ENCODE results near the gene IL36G.
"Not testable (repeated sequence)": the region's sequence is repeated elsewhere in the genome, so short reads cannot be mapped to it uniquely, and the experiment has no call there.

Gene IL36G

GRCh38 chr2:112977559-112978056, at the start of gene IL36G:
IL36G (plus strand) TSS chr2:112978006; CDS start chr2:112978639, 633 bp downstream.
- Mint-ChIP-seq H3K4me3 (no peak within 1 kb of the TSS), H3K36me3 (ENCODE audit: low read depth) (no peaks in the 10 kb centered on the region), H3K9me3 (no peaks in the 10 kb centered on the region), H3K4me1 (ENCODE audit: low read depth) (peaks cover 20% of the 10 kb centered on the region), H3K27me3 (no peaks in the 10 kb centered on the region), H3K27ac (no peak within 1 kb of the TSS)
- no peak for DNase-seq

DNA sequence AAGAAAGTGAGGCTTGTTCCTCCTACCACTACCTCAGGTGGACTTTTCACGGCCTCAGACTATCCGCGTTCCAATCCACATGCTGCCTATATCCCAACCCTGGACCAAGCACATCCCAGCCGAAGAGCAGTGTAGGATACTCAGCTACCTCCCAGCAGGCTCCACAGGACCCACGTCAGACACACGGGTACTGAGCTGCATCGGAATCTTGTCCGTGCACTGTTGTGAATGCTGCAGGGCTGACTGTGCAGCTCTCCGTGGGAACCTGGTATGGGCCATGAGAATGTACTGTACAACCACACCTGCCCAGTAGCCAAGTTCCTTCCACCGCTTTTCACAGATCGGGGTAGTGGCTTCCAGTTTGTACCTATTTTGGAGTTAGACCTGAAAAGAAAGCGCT, 44.5 kb upstream of the IL36G start:
- H3K9me3 Mint-ChIP-seq = no peaks in the 10 kb centered on the region
- H3K4me3 Mint-ChIP-seq = no peak overlapping the region
- DNase-seq = no peak
- no peak overlapping the region for H3K27ac Mint-ChIP-seq
- H3K36me3 Mint-ChIP-seq (ENCODE audit: low read depth) = no peaks in the 10 kb centered on the region
- no peaks in the 10 kb centered on the region for H3K27me3 Mint-ChIP-seq
- no peaks in the 10 kb centered on the region for H3K4me1 Mint-ChIP-seq (ENCODE audit: low read depth)

- H3K36me3 Mint-ChIP-seq (ENCODE audit: low read depth); DNase-seq; H3K4me3 Mint-ChIP-seq; H3K27ac Mint-ChIP-seq; H3K4me1 Mint-ChIP-seq (ENCODE audit: low read depth); H3K9me3 Mint-ChIP-seq; H3K27me3 Mint-ChIP-seq: not testable (repeated sequence)
Observed at GRCh38 chr2:112934117-112934516, 43.7 kb upstream of the IL36G start.

- no peaks in the 10 kb centered on the region for H3K27me3 Mint-ChIP-seq
- no peaks in the 10 kb centered on the region for H3K9me3 Mint-ChIP-seq
- no peak overlapping the region for H3K4me3 Mint-ChIP-seq
- no peaks in the 10 kb centered on the region for H3K36me3 Mint-ChIP-seq (ENCODE audit: low read depth)
- no peak for DNase-seq
- no peaks in the 10 kb centered on the region for H3K4me1 Mint-ChIP-seq (ENCODE audit: low read depth)
- no peak overlapping the region for H3K27ac Mint-ChIP-seq
Observed at GRCh38 chr2:112936927-112937232, 40.9 kb upstream of the IL36G start.

DNA sequence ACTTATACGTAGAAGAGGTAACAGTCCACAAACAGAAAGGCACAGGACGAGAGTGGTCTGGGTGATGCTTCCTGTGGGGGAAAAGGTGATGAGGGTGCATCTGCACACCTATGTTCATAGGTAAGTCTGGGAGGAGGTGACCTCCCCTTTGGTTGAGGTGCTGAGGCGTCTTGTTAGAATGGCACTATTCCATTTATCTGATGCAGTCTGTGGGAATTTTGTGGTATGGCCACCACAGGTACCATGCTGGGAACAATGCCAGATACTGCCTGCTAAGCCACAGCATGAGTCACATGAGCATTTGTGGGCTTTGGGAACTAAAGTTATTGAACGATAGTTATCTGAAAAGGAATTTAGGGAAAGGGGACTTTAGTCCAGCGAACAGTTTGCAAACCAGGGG, 38.9 kb upstream of the IL36G start:
- H3K27ac Mint-ChIP-seq = no peak overlapping the region
- H3K9me3 Mint-ChIP-seq = no peaks in the 10 kb centered on the region
- no peak overlapping the region for H3K4me3 Mint-ChIP-seq
- DNase-seq = no peak
- no peaks in the 10 kb centered on the region for H3K4me1 Mint-ChIP-seq (ENCODE audit: low read depth)
- H3K27me3 Mint-ChIP-seq = no peaks in the 10 kb centered on the region
- H3K36me3 Mint-ChIP-seq (ENCODE audit: low read depth) = no peaks in the 10 kb centered on the region

DNA sequence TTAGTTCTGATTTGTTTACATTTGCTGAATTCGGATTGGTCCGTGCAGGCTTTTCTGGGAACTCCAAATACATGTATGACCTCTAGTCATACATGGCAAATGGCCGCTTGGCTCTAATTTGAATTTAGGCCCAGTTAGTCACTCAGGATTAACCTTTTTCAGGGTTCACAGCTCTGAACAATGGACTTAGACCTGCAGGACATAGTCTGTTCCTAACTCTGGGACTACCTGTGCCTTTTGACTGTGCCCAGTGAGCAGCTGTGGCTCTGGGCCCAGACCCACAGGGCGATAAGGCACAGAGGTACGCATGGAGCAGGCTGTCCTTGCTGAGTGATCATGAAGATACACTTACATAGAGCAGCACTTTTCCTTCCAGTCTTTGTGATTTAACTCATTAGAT, 38.4 kb upstream of the IL36G start:
- Mint-ChIP-seq H3K4me1 (ENCODE audit: low read depth) (no peaks in the 10 kb centered on the region), H3K9me3 (no peaks in the 10 kb centered on the region), H3K36me3 (ENCODE audit: low read depth) (no peaks in the 10 kb centered on the region), H3K27me3 (no peaks in the 10 kb centered on the region), H3K27ac (no peak overlapping the region), H3K4me3 (no peak overlapping the region)
- DNase-seq = no peak

DNA sequence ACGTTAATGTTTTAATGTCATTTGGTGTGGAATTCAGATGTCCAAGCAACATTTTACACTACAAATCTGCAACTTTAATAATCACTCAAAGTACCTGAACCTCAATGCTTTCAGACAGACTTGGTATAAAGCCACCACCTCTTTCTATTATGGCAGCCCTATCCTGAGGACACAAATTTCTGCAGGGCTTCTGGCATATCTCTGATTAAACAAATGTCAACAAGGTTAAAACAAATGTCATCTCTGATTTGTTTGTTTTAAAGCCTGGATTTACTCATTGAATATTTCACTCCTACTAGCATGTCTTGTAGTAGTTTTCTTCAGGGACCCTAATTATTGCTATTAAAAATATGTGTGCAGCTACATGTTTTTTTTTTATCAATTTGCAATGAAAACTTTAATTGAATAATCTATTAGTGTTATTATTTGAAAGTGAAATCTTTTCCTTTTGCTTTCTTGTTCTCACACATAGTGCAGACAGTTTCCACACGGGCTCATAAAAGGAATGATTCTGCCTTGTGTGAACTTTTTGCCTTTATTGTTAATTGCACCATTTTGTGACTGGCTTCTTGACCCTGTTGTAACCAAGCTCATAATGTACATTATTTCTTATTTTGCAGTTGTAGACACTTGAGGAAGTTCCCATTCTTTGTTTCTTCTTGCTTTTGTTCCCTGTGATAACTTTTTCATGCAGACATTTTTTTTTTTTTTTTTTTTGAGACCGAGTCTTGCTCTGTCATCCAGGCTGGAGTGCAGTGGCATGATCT, 36.8 kb upstream of the IL36G start:
- DNase-seq = no peak
- Mint-ChIP-seq H3K4me3 (no peak overlapping the region), H3K27ac (no peak overlapping the region), H3K36me3 (ENCODE audit: low read depth) (no peaks in the 10 kb centered on the region), H3K27me3 (no peaks in the 10 kb centered on the region), H3K9me3 (no peaks in the 10 kb centered on the region), H3K4me1 (ENCODE audit: low read depth) (no peaks in the 10 kb centered on the region)

GRCh38 chr2:112941753-112942653, 35.8 kb upstream of the IL36G start:
- no peak overlapping the region for H3K4me3 Mint-ChIP-seq
- no peaks in the 10 kb centered on the region for H3K9me3 Mint-ChIP-seq
- H3K4me1 Mint-ChIP-seq (ENCODE audit: low read depth) = no peaks in the 10 kb centered on the region
- no peaks in the 10 kb centered on the region for H3K36me3 Mint-ChIP-seq (ENCODE audit: low read depth)
- DNase-seq = peak; percentile 67
- no peak overlapping the region for H3K27ac Mint-ChIP-seq
- H3K27me3 Mint-ChIP-seq = no peaks in the 10 kb centered on the region

- no peaks in the 10 kb centered on the region for H3K36me3 Mint-ChIP-seq (ENCODE audit: low read depth)
- H3K4me3 Mint-ChIP-seq = no peak overlapping the region
- no peak for DNase-seq
- no peaks in the 10 kb centered on the region for H3K9me3 Mint-ChIP-seq
- H3K27ac Mint-ChIP-seq = no peak overlapping the region
- H3K4me1 Mint-ChIP-seq (ENCODE audit: low read depth) = no peaks in the 10 kb centered on the region
- no peaks in the 10 kb centered on the region for H3K27me3 Mint-ChIP-seq
Observed at GRCh38 chr2:112942654-112943002, 35.2 kb upstream of the IL36G start.

- H3K4me1 Mint-ChIP-seq (ENCODE audit: low read depth) = no peaks in the 10 kb centered on the region
- DNase-seq = no peak
- no peak overlapping the region for H3K4me3 Mint-ChIP-seq
- peaks cover 7% of the 10 kb centered on the region for H3K27me3 Mint-ChIP-seq
- H3K36me3 Mint-ChIP-seq (ENCODE audit: low read depth) = no peaks in the 10 kb centered on the region
- H3K9me3 Mint-ChIP-seq = no peaks in the 10 kb centered on the region
- H3K27ac Mint-ChIP-seq = no peak overlapping the region
Observed at GRCh38 chr2:112944971-112945370, 32.8 kb upstream of the IL36G start.

DNA sequence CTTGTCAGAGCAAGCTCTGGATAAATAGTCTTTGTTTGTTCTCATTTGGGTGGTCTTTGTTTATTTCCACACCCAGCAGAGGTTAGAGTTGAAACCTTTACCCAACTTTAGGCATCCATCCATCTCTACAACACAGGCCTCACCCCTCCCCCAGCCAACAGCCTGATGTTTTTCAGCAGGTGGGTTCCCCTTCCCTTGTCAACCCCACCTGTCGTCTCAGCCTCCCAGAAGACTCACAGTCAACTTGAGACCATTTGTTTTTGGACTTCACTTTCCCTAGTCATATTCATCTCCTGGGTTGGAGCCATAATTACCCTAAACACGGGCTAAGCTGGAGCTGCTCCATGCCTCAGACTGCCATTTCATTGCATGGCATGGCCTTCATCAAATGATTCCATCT, 31.7 kb upstream of the IL36G start:
- DNase-seq = no peak
- Mint-ChIP-seq H3K27ac (no peak overlapping the region), H3K36me3 (ENCODE audit: low read depth) (no peaks in the 10 kb centered on the region), H3K27me3 (peaks cover 9% of the 10 kb centered on the region), H3K4me1 (ENCODE audit: low read depth) (no peaks in the 10 kb centered on the region), H3K9me3 (no peaks in the 10 kb centered on the region), H3K4me3 (no peak overlapping the region)

- H3K9me3 Mint-ChIP-seq = no peaks in the 10 kb centered on the region
- H3K4me1 Mint-ChIP-seq (ENCODE audit: low read depth) = no peaks in the 10 kb centered on the region
- no peak overlapping the region for H3K4me3 Mint-ChIP-seq
- no peaks in the 10 kb centered on the region for H3K36me3 Mint-ChIP-seq (ENCODE audit: low read depth)
- H3K27me3 Mint-ChIP-seq = peaks cover 17% of the 10 kb centered on the region
- H3K27ac Mint-ChIP-seq = no peak overlapping the region
- DNase-seq = no peak
Observed at GRCh38 chr2:112947374-112947773, 30.4 kb upstream of the IL36G start.

GRCh38 chr2:112949456-112949855, 28.4 kb upstream of the IL36G start:
- Mint-ChIP-seq H3K4me3 (no peak overlapping the region), H3K27ac (no peak overlapping the region), H3K27me3 (peaks cover 25% of the 10 kb centered on the region), H3K4me1 (ENCODE audit: low read depth) (no peaks in the 10 kb centered on the region), H3K9me3 (no peaks in the 10 kb centered on the region), H3K36me3 (ENCODE audit: low read depth) (no peaks in the 10 kb centered on the region)
- no peak for DNase-seq

GRCh38 chr2:112954364-112954763, 23.4 kb upstream of the IL36G start:
- H3K27me3 Mint-ChIP-seq = peaks cover 23% of the 10 kb centered on the region
- no peaks in the 10 kb centered on the region for H3K36me3 Mint-ChIP-seq (ENCODE audit: low read depth)
- no peaks in the 10 kb centered on the region for H3K9me3 Mint-ChIP-seq
- no peak for DNase-seq
- H3K4me1 Mint-ChIP-seq (ENCODE audit: low read depth) = no peaks in the 10 kb centered on the region
- H3K4me3 Mint-ChIP-seq = no peak overlapping the region
- H3K27ac Mint-ChIP-seq = no peak overlapping the region

- Mint-ChIP-seq H3K4me1 (ENCODE audit: low read depth) (no peaks in the 10 kb centered on the region), H3K27ac (no peak overlapping the region), H3K36me3 (ENCODE audit: low read depth) (no peaks in the 10 kb centered on the region), H3K27me3 (peaks cover 10% of the 10 kb centered on the region), H3K9me3 (no peaks in the 10 kb centered on the region), H3K4me3 (no peak overlapping the region)
- no peak for DNase-seq
Observed at GRCh38 chr2:112957511-112957910, 20.3 kb upstream of the IL36G start.
